Tongue (tissue), 2 donors: ENCODE measurements around the gene BCO1. TPM values are rescaled to one million over a fixed set of nuclear protein-coding genes. Genes with fewer than 3 reads are reported as not detected.

Source experiments
- DNase-seq: peaks from one replicate; pipeline ENCODE4 v3.0.0-alpha.2; 2015
- total RNA-seq: library from RNA; depleted of rRNA; stranded (reverse); fragments of >200 nt; gene quantifications from one replicate; pipeline ENCODE4 v1.2.3, GENCODE V29; 2014

The BCO1 gene
- total RNA-seq, 1 donor from 2014 or later = 0.10 TPM

DNA sequence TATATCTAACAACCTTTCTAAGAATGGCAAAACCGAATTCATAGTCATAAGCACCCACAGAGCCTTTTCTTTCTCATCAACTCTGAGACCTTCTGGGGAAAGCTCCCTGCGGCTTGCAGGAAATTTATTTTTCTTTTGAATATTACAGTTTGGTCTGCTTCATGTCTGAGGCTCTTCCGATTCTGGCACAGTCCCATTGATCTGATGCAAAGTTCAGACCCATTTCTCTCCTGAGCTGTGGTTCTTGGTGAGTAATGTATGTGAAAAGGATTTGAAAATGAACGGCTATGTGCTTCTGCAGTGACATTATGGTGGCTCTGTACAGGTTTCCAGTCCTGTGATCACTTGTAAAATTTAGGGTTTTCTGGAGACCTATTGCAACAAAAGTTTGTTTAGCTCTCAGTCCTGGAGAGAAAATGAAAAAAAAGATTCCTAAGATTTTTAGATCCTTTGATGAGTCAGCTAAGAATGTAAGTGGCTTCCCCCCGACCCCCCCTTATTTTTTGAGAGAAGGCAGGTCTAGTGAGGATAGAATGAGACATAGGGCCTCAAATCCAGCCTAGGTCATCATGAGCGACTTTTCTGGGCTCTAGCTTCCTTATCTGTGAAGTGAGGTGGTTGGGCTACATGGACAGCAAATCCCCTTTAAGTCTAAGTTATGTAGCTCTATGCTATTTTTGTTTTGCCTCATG lies 80.9 kb downstream of the BCO1 start:
- DNase-seq = no peak

DNA sequence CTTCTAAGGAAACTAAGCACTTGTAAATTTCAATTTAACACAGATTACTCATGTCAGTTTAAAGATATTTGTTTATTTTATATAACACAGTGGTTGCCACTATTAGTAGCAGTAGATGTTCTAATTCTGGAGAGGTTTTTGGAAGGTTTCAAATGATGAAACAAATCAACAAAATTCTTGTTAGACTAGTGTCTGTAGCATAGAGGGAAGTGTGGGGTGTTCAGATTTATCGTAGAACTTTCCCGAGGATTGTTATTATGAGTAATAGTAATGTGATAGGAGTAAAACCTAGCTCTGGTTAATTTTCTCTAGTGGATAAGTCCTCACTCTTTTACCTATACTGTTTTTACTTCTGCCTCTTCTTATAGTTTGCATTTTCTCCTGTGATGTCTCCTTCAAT lies 82.5 kb downstream of the BCO1 start:
- no peak for DNase-seq

DNA sequence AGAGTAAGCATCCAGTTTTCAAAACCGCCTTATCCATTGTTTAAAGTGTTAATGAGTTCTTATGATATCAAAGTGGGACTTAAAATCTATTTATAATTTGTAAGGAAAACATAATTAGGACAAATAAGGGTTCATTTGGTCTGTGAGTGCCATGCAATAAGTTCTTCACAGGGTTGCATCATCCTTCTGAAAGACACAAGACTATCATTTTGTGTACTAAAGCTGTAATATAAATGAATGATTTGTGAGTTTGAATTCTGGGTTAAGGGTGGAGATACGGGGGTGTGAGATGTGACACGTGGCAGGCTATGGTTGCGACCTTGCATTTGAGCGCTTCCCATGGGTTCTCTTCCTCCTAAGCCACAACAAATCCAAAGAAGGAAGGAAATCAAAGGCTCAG lies 83.0 kb downstream of the BCO1 start:
- no peak for DNase-seq

DNA sequence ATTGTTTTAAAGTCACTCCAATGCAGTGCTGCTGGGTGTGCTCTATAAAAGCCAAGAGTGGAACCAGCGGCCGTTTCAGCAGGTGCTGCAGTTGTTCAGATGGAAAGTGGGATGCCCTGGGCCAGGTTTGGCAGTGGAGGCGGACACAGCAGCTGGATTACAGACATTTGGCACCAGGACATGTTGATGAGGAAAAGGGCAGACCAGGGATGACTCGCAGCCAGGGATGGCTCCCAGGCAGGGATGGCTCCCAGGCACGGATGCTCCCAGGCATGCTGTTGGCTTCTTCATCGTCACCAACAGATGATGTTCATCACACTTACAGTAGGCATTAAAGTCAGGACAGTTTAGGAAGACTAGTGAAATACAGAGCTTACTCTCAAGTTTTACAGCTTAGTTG lies 86.3 kb downstream of the BCO1 start:
- DNase-seq = no peak

DNA sequence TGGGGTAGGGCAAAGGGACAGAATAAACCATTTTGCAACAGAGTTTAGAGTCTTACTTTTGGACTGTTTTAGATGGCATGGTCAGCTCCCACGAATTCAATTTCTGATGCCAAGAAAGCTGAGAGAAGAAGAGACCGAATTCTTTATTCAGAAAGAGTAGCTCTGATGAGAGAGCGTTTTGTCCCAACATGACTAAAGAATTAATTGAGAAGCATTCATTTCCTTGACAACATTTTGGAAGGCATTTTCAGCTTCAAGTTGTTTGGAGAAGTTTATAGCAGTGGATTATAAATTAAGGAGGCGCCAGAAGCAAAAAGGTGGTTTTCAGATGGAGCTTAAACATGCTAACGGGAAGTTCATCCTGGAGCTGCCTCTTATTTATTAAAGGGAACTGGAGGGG lies 88.5 kb downstream of the BCO1 start:
- DNase-seq = no peak

DNA sequence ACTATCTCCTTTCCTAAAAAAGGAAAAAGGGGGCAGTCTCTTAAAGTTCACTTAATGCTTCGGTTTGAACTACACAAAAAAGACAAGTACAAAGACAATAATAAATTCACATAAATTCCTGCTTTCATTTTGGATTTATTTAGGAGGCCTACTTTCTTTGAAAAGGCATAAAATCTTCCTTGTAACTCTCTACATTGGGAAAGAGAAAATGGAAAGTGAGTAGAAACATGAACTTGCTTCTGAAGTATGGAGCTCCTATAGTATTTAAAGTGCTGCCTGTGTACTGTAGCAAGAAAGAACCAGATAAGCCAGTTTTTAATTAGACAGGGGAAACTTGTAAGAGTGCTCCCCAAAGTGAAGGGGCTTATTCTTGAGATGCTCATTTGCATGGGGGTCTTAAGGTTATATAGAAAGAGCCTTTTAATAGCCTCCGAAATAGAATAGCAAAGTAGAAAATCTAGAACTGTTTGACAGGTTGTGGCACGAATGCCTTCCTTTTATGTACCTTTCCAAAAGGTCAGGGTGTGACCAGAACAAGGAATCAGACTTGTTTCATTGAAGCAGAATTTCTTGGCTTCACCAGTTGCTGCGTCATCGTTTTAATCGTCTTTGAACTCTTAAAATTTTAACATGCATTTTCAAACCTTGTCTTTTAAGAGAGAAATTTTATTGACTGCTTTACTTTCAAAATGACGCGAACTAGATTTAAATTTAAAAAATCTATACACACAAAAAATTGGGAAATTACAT lies 89.1 kb downstream of the BCO1 start:
- DNase-seq = peak; percentile 24

DNA sequence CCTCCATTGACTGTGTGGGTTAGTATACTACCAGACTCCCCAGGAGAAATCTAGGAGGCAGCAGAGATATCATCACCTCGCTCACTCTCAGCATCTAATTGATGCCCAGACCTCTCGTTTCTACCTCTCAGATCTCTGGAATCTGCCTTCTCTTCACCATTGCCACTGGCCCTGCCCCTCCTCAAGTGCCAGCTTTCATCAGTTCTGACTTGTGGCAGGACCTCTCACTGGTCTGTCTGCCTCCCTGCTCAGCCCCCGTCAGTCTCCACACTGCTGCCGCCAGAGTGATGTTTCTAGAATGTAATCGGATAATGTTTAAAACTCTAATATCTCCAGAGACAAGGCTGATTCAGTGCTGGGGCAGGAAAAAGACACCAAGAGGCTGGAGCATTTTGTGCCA lies 91.5 kb downstream of the BCO1 start:
- no peak for DNase-seq

DNA sequence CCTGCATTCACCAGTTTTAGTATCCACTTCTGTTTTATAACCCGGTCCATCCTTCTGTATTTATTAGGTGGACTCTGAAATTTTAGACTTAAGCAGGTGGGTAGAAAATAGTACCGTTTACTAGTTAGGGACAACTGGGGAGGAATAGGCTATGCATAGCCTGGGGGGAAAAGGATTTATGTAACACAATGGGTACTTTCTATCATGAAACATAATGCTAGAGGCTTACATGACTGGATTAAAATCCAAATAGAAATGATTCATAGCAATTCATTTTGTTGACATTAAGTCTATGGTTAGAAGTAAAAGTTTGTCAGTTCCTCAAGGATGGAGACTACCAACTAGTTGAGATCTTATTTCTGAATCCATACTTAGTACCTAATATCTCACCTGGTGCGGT lies 94.9 kb downstream of the BCO1 start:
- DNase-seq = no peak

DNA sequence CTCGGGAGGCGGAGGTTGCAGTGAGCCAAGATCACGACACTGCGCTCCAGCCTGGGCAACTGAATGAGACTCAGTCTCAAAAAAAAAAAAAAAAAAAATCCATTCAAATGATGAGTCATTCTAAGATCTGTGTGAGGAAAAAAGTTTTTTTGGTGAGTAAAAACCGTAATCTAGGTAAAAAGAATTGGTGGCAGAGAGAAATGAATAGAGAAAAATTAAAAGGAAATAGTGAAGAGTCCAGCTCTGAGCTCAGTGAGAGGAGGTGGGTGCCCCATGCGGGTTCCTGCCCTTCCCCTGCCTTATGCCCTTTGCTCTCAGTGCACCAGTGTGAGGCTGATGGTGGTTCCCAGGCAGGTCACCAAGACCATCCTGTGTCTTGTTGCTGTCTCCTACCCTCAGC lies 97.2 kb downstream of the BCO1 start:
- no peak for DNase-seq

DNA sequence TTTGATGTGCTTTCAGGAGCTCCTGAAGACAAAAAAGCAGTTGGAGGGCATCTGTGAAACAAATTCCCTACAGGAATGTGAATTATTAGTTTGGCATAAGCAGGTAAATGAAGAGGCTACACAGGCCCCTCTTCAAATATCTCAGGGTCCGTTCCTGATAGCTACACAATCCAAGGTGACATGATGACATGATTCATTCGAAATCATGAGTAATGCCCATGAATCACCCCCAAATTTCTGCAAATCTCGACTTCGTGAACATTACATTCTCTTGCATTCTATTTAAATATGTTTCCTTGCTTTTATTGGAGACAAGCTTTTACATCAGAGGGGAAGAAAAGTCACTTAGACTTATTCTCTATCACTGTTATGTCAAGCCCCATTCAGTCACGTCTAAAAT lies 98.6 kb downstream of the BCO1 start:
- no peak for DNase-seq

Other genes with a start within 250 kb of the BCO1 start
- 21.4 TPM for gene CMC2, start 231.8 kb upstream of the BCO1 start, total RNA-seq
- gene CENPN, start 231.5 kb upstream of the BCO1 start, total RNA-seq = 35.2 TPM
- 28.9 TPM for gene ATMIN, start 202.8 kb upstream of the BCO1 start, total RNA-seq
- 0.92 TPM for gene C16orf46, start 161.5 kb upstream of the BCO1 start, total RNA-seq
- 40.8 TPM for gene GCSH, start 142.3 kb upstream of the BCO1 start, total RNA-seq
- 31.6 TPM for gene GAN, start 76.3 kb downstream of the BCO1 start, total RNA-seq
- gene CMIP, start 206.1 kb downstream of the BCO1 start, total RNA-seq = 30.0 TPM